ENCODE results near the gene ATG4B. TPM values are rescaled to one million over a fixed set of nuclear protein-coding genes. Genes with fewer than 3 reads are reported as not detected.

The ATG4B gene
- total RNA-seq, 4 donors from 2014 or later: 40.4 to 67.1 (median 50.3) TPM

GRCh38 chr2:241598061-241598460 is 39.4 kb upstream of the ATG4B start:
- DNase-seq (ENCODE audit: low spot score) (no peak), ATAC-seq (ENCODE audit: low FRiP score) (no peak)
- TF ChIP-seq CTCF (IDR thresholded peaks at IDR 0.05): no peak

GRCh38 chr2:241598487-241598886 is 39.0 kb upstream of the ATG4B start:
- no peak for TF ChIP-seq CTCF (IDR thresholded peaks at IDR 0.05)
- DNase-seq (ENCODE audit: low spot score): no peak
- ATAC-seq (ENCODE audit: low FRiP score): no peak

- no peak for DNase-seq (ENCODE audit: low spot score)
- no peak for TF ChIP-seq CTCF (IDR thresholded peaks at IDR 0.05)
- ATAC-seq (ENCODE audit: low FRiP score): no peak
Measured at GRCh38 chr2:241599615-241600014, 37.9 kb upstream of the ATG4B start.

- ATAC-seq (ENCODE audit: low FRiP score): no peak
- TF ChIP-seq CTCF (IDR thresholded peaks at IDR 0.05): no peak
- DNase-seq (ENCODE audit: low spot score): no peak
Measured at GRCh38 chr2:241601841-241602240, 35.7 kb upstream of the ATG4B start.

GRCh38 chr2:241602720-241603119 is 34.8 kb upstream of the ATG4B start:
- no peak for DNase-seq (ENCODE audit: low spot score)
- no peak for TF ChIP-seq CTCF (IDR thresholded peaks at IDR 0.05)
- no peak for ATAC-seq (ENCODE audit: low FRiP score)

GRCh38 chr2:241603686-241604085 is 33.8 kb upstream of the ATG4B start:
- no peak for TF ChIP-seq CTCF (IDR thresholded peaks at IDR 0.05)
- ATAC-seq (ENCODE audit: low FRiP score) (no peak), DNase-seq (ENCODE audit: low spot score) (no peak)

- no peak for TF ChIP-seq CTCF (IDR thresholded peaks at IDR 0.05)
- ATAC-seq (ENCODE audit: low FRiP score): no peak
- no peak for DNase-seq (ENCODE audit: low spot score)
Measured at GRCh38 chr2:241606186-241606585, 31.3 kb upstream of the ATG4B start.

All from omental fat pad (tissue), 4 donors.